Dermis microvascular lymphatic vessel endothelial cell (primary cell): ENCODE results near the gene ADAMTS9. TPM values are rescaled to one million over a fixed set of nuclear protein-coding genes. Genes with fewer than 3 reads are reported as not detected.
A peak's percentile ranks its signal among the peaks of the same experiment; 100 is the strongest.
"Not testable (repeated sequence)": the region's sequence is repeated elsewhere in the genome, so short reads cannot be mapped to it uniquely, and the experiment has no call there.

ENCODE experiments used
- DNase-seq, 2 donors: peaks; one replicate each; pipeline versions ENCODE4 v3.0.0 to v3.0.0-alpha.2; 2010; ENCODE audit warnings: low read depth in 2 of 2
- total RNA-seq: library from RNA; depleted of rRNA; stranded (reverse); fragments of >200 nt; gene quantifications from 2 replicates; pipeline ENCODE4 v1.2.1, GENCODE V29; 2014

ADAMTS9 gene
- total RNA-seq, 1 donor from 2014 or later, result 33.4 TPM

DNA sequence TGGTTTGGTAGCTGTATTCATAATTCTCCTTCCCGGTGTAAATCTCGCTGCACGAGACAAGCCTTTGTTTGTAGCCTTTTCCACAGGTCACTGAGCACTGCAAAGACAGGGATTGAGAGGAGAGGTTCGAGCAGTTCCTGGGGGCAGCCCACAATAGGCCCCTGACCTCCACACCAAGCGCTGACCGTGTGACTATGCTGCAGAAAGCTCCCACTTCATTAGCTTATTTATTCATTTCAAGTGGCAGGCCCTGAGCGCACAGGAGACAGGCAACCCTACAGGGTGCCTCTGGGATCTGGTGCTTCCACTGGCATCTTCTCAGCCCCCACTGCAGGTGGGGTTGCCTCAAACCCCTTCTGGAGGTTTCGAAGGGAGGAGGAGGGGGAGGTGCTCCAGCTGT lies 140.9 kb downstream of the ADAMTS9 start:
- no peak for DNase-seq

DNA sequence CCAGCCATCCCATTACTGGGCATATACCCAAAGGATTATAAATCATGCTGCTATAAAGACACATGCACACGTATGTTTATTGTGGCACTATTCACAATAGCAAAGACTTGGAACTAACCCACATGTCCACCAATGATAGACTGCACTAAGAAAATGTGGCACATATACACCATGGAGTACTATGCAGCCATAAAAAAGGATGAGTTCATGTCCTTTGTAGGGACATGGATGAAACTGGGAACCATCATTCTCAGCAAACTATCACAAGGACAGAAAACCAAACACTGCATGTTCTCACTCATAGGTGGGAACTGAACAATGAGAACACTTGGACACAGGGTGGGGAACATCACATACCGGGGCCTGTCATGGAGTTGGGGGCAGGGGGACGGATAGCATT lies 142.6 kb downstream of the ADAMTS9 start:
- not testable (repeated sequence) for DNase-seq

DNA sequence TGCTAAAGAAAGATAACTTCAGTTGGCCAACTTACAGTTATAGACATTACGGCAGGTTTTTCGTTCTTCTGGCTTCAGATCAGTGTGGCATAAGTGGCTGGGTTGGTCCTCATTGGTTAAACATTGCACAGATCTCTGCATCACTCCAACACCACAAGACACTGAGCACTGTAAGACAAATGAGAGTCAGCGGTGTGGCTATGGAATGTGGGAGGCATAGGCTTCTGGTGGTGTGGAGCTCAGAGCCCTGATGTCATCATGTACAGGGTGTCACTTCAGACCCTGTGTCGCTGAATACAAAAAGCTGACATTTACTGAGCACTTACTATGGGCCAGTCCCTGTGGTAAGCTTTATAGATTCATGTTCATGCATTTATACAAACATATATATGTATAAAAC lies 146.0 kb downstream of the ADAMTS9 start:
- no peak for DNase-seq

DNA sequence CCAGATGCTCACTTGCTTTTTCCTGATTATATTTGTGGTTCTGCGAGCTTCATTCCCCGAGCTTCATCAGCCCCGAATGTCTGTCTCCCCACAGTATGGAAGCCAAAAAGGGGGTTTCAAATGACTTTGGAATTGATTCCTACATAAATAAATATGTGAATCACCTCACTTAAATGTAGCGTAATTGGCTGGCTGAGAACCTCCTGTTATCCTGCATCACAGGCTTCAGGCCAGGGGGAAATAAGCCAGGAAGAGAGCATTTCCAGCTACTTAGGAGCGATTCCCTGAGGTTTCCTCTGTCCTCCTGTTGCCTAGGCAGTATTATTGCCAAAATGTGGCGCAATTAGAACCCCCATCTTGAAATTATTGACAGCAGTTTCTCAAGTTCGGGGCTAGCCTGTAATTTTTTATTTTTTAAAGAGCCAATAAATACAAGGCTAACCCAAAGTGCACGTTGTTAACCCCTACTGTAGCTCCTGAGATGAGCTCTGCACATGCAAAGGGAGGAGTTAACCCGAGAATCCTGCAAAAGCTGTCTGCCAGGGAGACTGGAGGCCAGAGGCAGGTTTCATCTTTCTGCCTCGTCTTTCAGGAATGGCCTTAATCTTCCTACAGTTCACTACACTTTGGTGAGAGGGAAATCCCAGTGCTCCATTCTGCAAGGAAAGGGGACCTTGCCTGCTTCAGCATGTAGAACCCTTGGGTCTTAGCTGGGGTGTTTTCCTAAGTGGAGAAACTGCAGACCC lies 148.2 kb downstream of the ADAMTS9 start:
- DNase-seq, result peak; percentile 31 to 77

DNA sequence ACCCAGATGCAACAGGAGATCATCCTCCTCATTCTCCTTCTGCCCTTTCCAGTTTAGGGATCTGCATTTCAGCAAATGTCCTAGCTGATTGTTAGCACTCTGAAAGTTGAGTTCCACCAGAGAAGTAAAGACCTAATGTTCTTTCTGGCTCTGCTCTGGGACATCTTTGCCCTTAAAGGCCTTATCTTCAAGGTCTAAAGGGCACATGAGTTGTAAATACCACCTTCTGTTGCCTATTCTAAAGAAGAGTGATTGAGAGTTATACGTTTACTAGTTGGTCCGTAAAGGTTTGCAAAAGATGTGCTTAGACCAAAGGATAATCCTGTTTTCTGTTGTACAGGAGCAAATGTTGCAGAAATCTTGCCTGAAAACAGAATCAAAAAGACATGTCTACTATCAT lies 151.6 kb downstream of the ADAMTS9 start:
- no peak for DNase-seq

DNA sequence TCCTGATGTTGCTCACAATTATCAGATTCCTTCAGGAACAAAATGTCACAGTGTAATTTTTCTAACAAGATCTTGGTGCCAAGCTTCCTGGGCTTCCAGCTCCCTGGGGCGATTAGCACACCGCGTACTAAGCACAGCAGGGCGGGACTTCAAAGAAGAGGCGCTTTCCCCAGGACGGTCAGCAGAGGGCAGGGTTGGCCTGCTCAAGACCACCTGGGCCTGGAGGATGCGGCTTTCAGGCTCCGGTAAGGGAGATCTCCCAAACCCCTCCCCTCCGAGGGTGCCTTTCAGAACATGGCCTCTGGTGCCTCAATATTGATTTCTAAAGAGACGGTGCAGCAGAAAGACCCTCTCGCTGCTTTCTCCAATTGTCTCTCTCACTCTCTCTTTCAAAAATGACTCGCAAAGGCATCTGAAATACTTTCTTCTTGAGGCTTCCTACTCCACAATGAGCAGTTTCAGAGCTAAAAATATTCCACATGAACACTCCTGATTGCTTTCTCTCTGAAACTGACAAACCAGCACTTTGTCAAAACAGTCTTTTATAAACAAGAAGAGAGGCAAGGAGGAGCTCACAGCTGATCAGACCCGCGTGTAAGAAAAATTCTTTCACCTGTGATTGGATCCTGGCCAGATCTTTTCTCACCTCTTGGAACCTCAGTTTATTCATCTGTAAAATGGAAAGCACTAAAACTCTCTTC lies 154.0 kb downstream of the ADAMTS9 start:
- DNase-seq, result peak; percentile 77 to 89

DNA sequence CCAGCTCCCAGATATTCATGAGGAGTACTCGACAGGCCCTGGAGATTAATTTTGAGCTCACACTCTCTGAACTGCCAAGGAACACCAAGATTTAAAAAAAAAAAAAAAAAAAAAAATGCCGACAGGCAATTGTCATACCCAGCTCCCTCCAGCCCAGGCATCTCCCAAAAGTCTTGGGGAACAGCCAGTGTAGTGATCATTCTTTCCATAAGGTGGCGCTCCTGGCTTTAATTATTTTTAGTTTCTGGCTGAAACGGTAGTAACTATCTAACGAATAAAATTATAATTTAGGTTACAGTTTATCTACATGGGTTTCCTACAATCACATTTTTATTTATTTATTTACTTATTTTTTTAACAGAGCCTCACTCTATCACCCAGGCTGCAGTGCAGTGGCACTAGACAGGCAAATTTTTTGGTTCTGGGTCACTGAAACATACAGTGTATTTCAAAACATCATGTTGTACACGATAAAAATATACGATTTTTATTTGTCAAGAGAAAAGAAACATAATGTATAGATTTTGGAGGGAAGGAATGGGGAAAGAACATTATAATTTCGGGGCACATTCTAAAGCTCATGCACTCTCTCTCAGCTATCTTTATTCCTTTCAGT lies 157.3 kb downstream of the ADAMTS9 start:
- peak; percentile 26 to 52 for DNase-seq

DNA sequence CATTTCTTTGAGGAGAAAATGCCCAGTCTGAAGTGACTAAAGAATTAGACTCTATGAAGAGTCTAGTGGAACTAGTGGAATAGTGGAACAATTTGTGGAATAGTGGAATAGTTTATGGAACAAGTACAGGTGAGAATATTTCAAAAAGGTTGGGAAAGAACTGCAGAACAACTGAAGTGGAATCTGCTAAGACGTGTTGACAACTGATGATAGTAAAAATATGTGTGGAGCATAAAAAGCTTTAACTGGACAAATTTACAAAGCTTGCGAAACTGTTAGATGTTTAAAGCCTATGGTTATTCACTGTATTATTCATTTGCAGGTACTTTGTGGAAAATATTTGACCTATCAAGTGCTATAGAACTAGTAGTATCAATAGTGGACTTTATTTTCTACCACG lies 164.5 kb downstream of the ADAMTS9 start:
- DNase-seq, result no peak

DNA sequence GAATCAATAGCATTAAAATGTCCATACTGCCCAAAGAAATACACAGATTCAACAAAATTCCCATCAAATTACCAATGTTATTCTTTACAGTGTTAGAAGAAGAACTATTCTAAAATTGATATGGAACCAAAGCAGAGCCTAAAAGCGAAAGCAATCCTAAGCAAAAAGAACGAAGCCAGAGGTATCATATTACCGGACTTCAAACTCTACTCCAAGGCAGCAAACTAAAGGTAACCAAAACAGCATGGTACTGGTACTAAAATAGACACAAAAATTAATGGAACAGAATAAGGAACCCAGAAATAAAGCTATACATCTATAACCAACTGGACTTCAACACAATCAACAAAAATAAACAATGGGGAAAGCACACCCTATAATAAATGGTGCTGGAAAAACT lies 167.5 kb downstream of the ADAMTS9 start:
- no peak for DNase-seq

DNA sequence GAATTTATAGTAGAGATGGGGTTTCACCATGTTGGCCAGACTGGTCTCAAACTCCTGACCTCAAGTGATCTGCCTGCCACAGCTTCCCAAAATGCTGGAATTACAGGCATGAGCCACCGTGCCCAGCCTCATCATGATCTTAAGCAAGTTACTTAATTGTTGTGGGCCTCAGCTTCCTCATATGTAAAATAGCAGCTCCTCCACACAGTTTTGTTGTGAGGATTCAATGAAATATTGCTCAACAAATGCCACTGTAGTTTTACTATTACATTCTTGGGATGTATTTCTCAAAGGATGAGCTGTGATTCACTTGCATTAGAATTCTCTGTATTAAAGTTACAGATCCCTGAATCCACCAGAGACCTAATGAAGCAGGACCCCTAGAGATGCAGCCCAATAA lies 168.8 kb downstream of the ADAMTS9 start:
- DNase-seq, result no peak

DNA sequence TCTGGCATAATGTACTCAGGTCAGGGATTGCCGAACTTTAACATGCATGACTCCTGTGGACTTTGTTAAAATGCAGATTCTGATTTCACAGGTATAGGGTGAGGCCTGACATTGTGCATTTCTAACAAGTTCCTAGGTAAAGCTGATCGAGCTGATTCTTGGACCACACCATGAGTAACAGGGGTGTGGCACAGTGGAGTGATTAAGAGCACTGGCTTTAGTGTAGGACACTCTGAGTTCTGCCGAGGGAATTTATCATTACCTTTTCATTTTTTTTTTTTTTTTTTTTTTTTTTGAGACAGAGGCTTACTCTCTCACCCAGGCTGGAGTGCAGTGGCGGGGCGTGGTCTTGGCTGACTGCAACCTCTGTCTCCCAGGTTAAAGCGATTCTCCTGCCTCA lies 169.3 kb downstream of the ADAMTS9 start:
- DNase-seq, result no peak

DNA sequence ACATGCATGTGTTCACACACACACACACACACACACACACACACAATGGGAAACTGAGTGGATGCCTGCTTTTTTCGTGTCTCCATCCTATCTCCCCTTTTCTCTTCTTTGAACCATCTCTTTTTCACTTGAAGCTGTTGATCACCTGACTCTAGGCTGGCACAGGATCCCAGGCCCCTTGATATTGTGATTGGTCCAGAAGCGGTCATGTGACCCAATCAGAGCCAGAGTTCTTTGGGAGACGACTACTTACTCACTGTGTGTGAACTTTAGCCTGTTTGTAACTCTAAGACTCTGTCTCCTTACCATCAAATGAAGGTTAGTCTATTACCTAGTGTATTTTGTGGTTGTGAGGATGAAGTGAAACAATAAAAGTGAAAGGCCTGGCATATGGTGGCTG lies 172.9 kb downstream of the ADAMTS9 start:
- no peak for DNase-seq

DNA sequence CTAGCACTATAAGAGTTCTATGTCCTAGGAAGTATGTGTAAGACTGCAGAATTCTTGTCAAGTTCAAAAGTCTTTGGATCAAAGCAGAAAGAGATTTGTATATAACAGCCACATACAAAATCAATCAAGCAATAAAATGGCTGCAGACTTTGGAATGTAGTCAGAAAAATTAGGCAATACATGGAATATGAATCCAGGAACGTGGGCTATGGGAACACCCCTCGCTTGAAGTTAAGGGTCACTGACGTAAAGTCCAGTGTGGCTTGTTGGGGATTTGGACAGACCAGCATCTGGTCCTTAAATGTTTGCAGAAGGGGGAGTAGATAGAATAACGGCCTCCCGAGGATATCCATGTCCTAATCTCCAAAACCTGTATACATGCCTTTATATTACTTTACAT lies 178.6 kb downstream of the ADAMTS9 start:
- DNase-seq, result no peak

DNA sequence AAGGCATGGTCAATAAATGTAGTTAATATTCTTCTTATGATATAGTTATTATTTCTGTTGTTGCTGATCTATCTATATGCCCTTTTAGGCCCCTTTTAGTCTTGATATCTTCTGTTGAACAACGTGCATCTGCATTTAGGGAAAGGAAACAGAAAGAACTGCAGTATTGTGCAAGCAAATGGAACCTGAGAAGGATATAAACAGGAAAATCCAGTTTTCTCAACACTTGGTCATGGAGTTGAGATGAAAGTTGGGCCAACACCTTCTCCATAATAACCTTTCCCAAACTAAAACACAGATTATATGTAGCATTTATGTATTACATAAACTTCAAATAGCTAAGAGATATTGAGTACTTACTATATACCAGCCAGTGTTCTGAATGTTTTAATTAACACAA lies 179.7 kb downstream of the ADAMTS9 start:
- DNase-seq, result no peak

DNA sequence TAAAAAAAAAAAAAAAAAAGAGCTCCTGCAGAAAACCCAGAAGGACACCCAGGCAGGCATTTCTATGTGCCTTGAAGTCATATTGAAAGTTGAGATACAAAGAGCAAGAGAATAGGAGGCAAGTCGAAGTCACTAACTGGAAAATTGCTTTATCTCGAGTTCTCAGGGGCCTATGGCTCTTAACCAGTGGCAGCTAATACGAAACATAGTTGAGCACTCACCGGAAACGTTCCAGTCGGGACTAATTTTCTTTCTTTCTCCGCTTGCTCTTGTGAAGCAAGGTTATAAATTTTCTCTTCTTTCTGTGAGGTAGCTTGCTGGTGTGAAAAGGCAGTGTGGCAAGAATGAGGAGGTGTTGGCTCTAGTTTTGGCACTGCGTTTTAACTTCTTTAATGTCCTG lies 181.5 kb downstream of the ADAMTS9 start:
- no peak for DNase-seq

DNA sequence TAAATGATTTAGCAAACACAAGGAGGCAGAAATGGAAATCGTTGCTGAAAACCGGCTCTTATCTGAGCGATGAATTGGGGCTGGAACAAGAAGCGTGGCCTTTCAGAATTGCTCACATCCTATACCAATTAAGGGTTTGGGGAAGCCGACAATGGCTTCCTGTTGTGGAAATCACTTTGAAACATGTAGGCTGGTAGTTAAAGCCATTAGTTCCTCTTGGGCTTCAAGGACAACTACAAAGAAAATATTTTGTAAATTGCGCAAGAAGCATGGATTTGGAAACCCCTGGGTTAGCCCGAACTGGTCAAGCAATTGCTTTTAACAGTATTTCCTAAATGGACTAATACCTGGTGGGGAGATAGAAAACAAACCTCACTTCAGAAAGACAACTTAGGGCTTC lies 182.4 kb downstream of the ADAMTS9 start:
- peak in 1 of 2 donors; percentile 14 for DNase-seq

DNA sequence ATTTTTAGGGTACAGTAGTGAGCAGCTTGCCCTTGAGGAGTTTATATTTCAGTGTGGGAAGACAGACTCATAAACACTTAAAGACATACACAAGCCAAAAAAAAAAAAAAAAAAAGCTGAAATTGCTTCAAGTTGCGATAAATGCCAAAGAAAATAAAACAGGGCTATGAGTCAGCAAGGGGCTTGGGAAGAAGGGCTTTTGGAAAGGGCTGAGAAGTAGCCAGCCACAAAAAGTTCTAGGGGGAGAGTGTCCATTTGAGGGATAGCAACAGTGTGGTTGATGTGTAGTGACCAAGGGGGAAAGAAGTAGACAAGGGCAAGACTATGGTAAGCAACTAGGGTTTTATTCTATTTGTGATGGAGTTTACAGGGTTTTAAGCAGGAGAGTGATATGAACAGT lies 185.5 kb downstream of the ADAMTS9 start:
- DNase-seq, result no peak

DNA sequence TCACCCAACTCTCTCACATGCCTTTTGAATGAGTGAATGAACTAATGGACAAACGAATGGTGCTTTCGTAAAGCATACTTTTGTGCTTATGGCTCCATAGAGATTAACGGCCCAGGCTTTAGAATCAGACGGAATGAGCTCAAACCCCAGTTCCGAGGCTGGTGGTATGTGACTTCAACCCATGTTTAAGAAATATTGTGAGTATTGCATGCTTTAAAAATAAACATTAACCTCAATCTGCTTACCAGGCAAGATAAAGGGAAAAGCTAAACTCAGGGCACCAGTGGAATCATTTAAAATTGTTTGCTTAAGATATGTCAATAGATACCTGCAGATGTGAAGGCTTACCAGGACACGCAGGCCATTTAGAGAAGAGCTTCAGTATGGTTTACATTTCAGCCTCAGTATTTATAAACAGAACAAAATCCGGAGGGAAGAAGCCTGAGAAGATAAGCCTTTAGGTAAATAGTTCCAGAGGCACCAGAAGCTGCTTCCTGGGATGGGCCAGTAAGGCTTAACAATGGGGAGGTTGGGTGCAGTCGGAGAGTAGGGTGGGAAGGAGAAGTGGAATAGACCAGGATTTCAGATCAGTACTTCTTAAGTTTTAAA lies 186.4 kb downstream of the ADAMTS9 start:
- no peak for DNase-seq

DNA sequence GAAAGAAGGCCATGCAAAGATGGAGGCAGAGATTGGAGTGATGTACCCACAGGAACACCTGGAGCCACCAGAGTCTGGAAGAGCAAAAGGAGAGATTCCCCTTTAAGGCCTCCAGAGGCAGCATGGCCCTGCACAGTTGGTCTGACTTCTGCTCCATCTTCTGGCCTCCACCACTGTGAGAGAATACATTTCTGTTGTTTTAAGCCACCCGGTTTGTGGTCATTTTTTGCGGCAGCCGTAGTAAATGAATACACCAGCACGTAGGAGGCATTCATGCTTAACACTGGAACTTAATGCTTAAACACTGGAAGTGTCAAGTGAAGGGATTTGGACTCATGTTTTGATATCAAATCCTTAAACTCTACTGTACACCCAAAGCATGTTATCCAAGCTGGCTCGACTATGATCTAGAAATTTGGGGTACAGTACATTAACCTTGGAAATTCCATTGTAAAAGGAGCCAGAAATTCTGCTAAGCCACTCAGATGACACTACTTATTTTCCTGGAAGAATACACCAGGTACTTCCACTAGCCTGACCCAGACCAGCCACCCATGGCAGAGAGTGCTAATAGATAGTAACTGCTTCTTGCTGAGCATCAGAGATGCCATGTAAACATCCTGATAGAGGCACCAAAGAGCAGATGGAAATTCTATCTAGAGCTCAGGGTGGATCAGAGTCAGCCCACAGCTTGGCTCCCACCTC lies 190.9 kb downstream of the ADAMTS9 start:
- DNase-seq, result no peak

DNA sequence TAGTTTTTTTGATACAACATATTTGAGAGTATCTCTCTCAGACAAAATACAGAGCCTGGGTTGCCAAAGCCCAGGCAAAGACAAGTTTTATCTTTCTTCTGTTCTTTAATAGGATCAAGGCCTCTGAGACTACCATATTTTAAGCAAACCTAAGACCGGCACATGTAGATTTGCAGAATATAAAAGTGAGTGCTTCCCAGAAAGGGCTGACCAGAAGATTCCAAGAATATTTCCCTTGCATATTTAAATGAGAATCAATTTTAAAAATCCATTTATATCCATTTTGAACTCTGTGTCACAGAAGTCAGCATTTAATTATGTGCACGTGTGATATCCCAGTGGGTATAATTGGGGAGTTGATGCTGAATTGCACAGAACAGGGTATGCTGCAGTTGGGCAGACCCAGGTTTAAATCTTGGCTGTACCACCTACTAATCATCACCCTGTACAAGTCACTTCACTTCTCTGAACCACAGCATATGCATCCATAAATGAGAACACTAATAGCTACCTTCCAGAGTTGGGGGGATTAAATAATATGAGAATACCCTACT lies 191.9 kb downstream of the ADAMTS9 start:
- no peak for DNase-seq

DNA sequence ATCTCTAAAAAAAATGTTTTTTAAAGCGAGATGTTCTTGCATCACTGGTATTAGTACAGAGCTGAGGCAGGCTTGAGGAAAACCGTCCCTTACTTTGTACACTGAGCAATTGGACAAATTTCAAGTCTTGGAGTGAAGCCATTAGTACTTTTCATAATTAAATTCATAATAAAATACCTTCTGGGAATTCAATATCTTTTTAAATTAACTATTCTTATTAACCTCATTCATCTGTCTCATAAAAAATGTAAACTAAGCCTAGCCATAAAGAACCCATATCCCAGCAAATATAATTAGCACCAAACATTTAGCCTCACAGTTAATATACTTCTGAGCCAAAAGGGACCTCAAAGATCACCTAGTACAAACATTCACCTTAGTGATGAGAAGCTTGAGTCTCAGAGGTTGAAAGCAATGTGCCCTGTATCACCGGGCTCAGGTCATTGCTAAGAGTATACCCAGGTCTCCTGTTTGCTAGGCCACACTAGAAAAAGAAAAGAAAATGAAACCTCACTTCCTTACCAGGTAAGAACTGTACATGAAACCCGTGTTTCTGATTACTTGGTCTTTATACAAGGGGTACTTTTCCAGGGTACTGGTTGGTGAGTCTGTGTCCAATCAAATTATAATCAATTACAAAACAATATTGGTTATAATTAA lies 192.5 kb downstream of the ADAMTS9 start:
- no peak for DNase-seq
